ENCODE results near the gene ZFX.

ZFX gene

DNA sequence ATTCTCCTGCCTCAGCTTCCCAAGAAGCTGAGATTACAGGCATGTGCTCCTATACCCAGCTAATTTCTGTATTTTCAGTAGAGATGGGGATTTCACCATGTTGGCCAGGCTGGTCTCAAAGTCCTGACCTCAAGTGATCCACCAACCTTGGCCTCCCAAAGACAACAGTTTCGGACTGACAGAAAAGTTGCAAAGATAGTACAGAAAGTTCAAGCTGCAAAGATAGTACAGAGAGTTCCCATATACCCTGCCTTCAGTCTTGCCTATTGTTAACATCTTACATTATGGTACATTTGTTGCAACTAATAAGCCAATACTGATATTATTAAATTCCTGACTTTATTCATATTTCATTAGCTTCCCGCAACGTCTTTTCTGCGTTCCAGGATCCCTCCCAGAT lies 98.5 kb downstream of the ZFX start:
- Histone ChIP-seq H3K36me3 (ENCODE audit: insufficient read depth, low read length) (no peaks in the 10 kb centered on the region), H3K4me1 (ENCODE audit: insufficient read depth, low read length) (peaks cover 17% of the 10 kb centered on the region), H3K9me3 (ENCODE audit: control insufficient read depth, insufficient read depth, low read length) (no peaks in the 10 kb centered on the region), H3K9ac (ENCODE audit: low read depth, low read length) (no peak overlapping the region)

DNA sequence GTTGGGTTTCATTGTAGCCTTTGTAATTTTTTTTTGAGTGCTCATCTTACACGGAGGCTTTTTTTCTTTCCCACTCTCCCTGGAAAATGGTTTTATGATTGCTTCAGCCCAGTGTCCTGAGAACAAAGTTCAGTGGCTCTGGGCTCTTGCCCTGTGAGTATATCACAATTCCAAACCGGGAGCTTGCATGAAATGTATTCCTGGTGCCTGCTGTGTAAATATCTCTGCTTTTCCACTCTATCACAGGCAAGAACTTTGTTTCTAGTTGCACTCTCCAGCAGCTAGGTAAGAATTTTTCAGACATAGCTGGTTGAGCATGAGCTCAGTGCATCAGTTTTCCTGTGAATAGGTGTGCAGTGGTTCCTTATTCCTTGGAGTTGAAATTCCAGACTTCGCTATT lies 103.5 kb downstream of the ZFX start:
- H3K9ac ChIP-seq (ENCODE audit: low read depth, low read length), result no peak overlapping the region
- no peaks in the 10 kb centered on the region for H3K4me1 ChIP-seq (ENCODE audit: insufficient read depth, low read length)
- H3K36me3 ChIP-seq (ENCODE audit: insufficient read depth, low read length), result no peaks in the 10 kb centered on the region
- H3K9me3 ChIP-seq (ENCODE audit: control insufficient read depth, insufficient read depth, low read length), result no peaks in the 10 kb centered on the region

DNA sequence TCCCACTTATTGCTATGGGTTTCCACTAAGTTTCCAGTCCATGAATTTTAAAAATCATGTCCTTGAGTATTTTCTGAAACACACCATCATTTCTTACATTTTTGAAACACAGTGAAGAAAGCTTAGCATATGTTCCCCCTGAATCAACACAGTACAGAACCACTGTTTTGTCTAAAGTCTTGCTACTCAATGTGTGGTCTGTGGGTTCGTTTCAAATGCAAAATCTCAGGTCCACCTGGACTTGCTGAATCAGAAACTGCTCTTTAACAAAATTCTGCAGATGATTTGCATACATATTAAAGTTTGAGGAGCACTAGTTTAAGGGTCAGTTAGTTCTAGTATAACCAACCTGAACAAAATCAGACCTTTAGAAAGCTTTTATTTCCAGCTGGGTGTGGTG lies 103.9 kb downstream of the ZFX start:
- no peak overlapping the region for H3K9ac ChIP-seq (ENCODE audit: low read depth, low read length)
- no peaks in the 10 kb centered on the region for H3K4me1 ChIP-seq (ENCODE audit: insufficient read depth, low read length)
- no peaks in the 10 kb centered on the region for H3K36me3 ChIP-seq (ENCODE audit: insufficient read depth, low read length)
- H3K9me3 ChIP-seq (ENCODE audit: control insufficient read depth, insufficient read depth, low read length), result no peaks in the 10 kb centered on the region

DNA sequence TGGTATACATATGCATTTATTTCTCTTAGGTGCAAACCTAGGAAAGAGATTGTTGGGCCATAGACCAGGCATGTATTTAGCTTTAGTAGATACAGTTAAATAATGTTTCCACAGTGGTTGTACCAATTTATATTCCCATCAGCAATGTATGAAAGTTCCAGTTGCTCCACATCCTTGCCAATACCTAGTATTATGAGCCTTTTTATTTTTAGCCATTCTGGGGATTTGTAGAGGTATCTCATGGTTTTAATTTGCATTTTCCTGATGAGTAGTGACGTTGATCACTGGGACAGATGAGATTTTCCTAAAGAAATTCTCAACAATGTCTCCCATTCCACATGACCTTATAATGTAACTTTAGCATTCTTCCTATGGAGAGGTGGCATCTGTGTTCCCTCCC lies 107.5 kb downstream of the ZFX start:
- Histone ChIP-seq H3K4me1 (ENCODE audit: insufficient read depth, low read length) (no peaks in the 10 kb centered on the region), H3K9ac (ENCODE audit: low read depth, low read length) (no peak overlapping the region), H3K9me3 (ENCODE audit: control insufficient read depth, insufficient read depth, low read length) (no peaks in the 10 kb centered on the region), H3K36me3 (ENCODE audit: insufficient read depth, low read length) (no peaks in the 10 kb centered on the region)

DNA sequence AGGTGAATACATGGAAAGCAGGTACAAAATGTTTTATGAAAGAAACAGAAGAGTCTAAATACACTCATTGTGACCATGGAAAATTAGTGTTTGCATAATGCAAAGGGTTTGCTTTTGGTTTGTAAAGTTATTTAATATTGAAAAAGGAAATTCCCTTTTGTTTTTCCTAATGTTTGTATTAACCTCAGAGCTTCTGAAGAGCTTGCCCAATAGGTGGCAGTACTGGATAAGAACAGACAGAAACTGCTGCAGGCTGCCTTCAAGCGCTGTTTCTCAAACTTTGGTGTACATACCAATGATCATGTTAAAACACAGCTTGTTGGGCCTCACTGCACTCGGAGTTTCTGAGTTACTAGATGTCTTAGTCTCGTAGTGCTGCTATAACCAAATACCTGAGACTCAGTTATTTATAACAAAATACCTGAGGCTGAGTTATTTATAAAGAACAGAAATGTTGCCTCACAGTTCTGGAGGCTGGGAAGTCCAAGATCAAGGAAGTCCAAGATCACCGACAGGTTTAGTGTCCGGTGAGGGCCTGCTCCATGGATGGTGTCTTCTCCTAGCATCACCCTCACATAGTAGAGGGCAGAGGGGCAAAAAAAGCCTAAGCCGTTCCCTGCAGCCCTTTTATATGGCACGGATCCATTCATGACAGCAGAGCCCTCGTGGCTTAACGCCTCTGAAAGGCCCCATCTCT lies 110.2 kb downstream of the ZFX start:
- H3K4me1 ChIP-seq (ENCODE audit: insufficient read depth, low read length), result no peaks in the 10 kb centered on the region
- no peaks in the 10 kb centered on the region; the same call in 1 of the 2 replicates for H3K36me3 ChIP-seq (ENCODE audit: insufficient read depth, low read length)
- no peak overlapping the region for H3K9ac ChIP-seq (ENCODE audit: low read depth, low read length)
- H3K9me3 ChIP-seq (ENCODE audit: control insufficient read depth, insufficient read depth, low read length), result no peaks in the 10 kb centered on the region

DNA sequence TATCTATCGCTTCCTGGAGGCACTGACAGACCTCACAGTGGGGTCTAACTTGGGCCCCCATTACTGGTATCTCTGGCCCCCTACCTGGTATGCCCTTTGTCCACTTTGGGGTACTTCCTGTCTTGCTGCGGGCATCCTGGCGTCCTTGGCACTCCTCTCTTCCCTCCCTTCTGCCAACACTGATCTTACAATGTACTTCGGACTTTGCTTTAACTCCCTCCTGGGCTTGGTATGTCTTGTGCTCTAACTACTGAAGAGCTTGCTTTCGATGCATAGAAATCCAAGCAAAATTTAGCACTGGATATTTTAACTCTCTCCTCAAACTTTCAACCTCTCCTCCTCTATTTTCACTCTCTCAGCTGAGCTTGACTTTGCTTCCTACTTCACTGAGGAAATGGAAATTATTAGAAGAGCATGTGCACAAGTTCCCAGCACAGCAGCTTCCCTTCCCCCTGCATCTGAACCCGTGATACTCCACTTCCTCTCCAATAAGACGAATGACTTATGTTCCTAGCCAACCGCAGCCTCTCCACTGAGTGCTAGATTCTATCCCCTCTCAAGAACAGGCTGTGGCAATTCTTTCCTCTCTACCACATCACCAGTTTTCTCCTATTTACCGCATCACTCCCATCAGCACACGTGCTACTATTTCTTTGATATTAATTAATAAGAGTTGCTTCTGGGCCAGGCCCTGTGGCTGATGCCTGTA lies 111.5 kb downstream of the ZFX start:
- Histone ChIP-seq H3K36me3 (ENCODE audit: insufficient read depth, low read length) (no peaks in the 10 kb centered on the region; the same call in 1 of the 2 replicates), H3K9ac (ENCODE audit: low read depth, low read length) (no peak overlapping the region), H3K9me3 (ENCODE audit: control insufficient read depth, insufficient read depth, low read length) (no peaks in the 10 kb centered on the region), H3K4me1 (ENCODE audit: insufficient read depth, low read length) (no peaks in the 10 kb centered on the region)

DNA sequence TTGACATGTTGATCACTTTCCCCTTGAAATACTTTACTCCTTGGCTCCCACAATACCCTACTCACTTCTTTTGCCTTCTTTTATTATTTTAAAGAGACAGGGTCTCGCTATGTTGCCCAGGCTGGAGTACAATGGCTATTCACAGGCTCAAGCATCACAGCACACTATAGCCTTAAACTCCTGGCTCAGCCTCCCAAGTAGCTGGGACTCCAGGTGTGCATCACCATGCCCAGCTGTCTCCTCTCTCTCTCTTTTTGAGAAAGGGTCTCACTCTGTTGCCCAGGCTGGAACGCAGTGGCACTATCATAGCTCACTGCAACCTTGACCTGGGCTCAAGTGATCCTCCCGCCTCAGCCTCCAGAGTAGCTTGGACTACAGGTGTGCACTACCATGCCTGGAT lies 112.8 kb downstream of the ZFX start:
- H3K9me3 ChIP-seq (ENCODE audit: control insufficient read depth, insufficient read depth, low read length), result no peaks in the 10 kb centered on the region

DNA sequence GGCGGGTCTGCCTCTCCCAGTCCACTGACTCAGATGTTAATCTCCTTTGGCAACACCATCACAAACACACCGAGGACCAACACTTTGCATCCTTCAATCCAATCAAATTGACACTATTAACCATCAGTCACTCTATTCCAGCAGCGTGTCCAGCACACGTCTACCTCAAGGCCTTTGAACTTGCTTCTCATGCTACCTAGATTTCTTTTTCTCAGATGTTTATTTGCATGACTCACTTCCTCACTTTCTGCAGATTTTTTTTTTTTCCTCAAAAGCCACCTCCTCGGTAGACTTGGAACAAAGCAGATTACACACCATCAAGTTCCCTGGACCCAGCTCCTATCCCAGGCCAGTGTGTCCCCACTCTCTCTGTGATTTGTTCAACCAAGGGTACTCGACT lies 114.9 kb downstream of the ZFX start:
- Histone ChIP-seq H3K4me1 (ENCODE audit: insufficient read depth, low read length) (peaks cover 8% of the 10 kb centered on the region), H3K36me3 (ENCODE audit: insufficient read depth, low read length) (no peaks in the 10 kb centered on the region; the same call in 1 of the 2 replicates)

More for the DNA sequence above, 112.8 kb downstream of the ZFX start:
- Histone ChIP-seq H3K9ac (ENCODE audit: low read depth, low read length) (no peak overlapping the region), H3K4me1 (ENCODE audit: insufficient read depth, low read length) (no peaks in the 10 kb centered on the region), H3K36me3 (ENCODE audit: insufficient read depth, low read length) (no peaks in the 10 kb centered on the region; the same call in 1 of the 2 replicates)

More for the DNA sequence above, 114.9 kb downstream of the ZFX start:
- H3K9me3 ChIP-seq (ENCODE audit: control insufficient read depth, insufficient read depth, low read length), result no peaks in the 10 kb centered on the region
- no peak overlapping the region for H3K9ac ChIP-seq (ENCODE audit: low read depth, low read length)

Data from ES-I3 (cell line).